MCF 10A (cell line): ENCODE data around the gene CTBP1. TPM values are rescaled to one million over a fixed set of nuclear protein-coding genes. Genes with fewer than 3 reads are reported as not detected.

ENCODE experiments used
- BruUV-seq: library from RNA; stranded (reverse); fragments of 400-500 nt; replicated peaks from 2 replicates; lab custom pipeline; 2021; lab: Mats Ljungman, UMichigan
- CTCF ChIA-PET: fragments of 300-600 bp; sonication (Branson Sonifier 250); formaldehyde crosslinking; extraction: SDS; loops from one replicate; lab custom pipeline; 2021; ENCODE audit warnings: antibody characterized with exemption, inconsistent platforms; lab: Yijun Ruan, JAX
- POLR2A ChIA-PET: fragments of 300-600, 350-650 bp; sonication (Branson Sonifier 250); formaldehyde crosslinking; extraction: SDS; loops from one replicate; lab custom pipeline; 2020; ENCODE audit warnings: antibody characterized with exemption, inconsistent platforms; lab: Yijun Ruan, JAX
- DNase-seq: peaks from one replicate; pipeline ENCODE4 v3.0.0-alpha.2; 2018; ENCODE audit not compliant: unreplicated experiment
- H3K27ac Mint-ChIP-seq: one replicate; pipeline ENCODE4 v1.8.0; 2022; ENCODE audit warnings: mild to moderate bottlenecking, low read depth, mixed read lengths; ENCODE audit not compliant: unreplicated experiment
- H3K27me3 Mint-ChIP-seq: one replicate; pipeline ENCODE4 v1.8.0; 2022; ENCODE audit warnings: mixed read lengths; ENCODE audit not compliant: insufficient read depth, unreplicated experiment
- H3K36me3 Mint-ChIP-seq: one replicate; pipeline ENCODE4 v1.8.0; 2022; ENCODE audit warnings: mild to moderate bottlenecking, moderate library complexity, mixed read lengths; ENCODE audit not compliant: insufficient read depth, unreplicated experiment
- H3K4me1 Mint-ChIP-seq: one replicate; pipeline ENCODE4 v1.8.0; 2022; ENCODE audit warnings: mixed read lengths; ENCODE audit not compliant: insufficient read depth, unreplicated experiment
- H3K4me3 Mint-ChIP-seq: one replicate; pipeline ENCODE4 v1.8.0; 2022; ENCODE audit warnings: mild to moderate bottlenecking, moderate library complexity, mixed read lengths; ENCODE audit not compliant: unreplicated experiment
- H3K9me3 Mint-ChIP-seq: one replicate; pipeline ENCODE4 v1.8.0; 2022; ENCODE audit warnings: mixed read lengths; ENCODE audit not compliant: unreplicated experiment
- intact Hi-C: fragments of 100-400 bp; cut with micrococcal nuclease; formaldehyde crosslinking; loops from 2 replicates; pipeline ENCODE4 v1.14.1; 2022
- total RNA-seq: library from RNA; stranded (reverse); gene quantifications from 2 replicates; pipeline ENCODE4 v1.2.3, GENCODE V29; 2022
- TF ChIP-seq, protein P1 (sequence below): fragments of 200-600 bp; IDR thresholded peaks from one replicate; pipeline ENCODE4 v1.8.0; 2022; ENCODE audit warnings: antibody characterized with exemption, mild to moderate bottlenecking; ENCODE audit not compliant: unreplicated experiment

Gene CTBP1
- total RNA-seq, 1 experiment from 2014 or later, result 152 TPM

DNA sequence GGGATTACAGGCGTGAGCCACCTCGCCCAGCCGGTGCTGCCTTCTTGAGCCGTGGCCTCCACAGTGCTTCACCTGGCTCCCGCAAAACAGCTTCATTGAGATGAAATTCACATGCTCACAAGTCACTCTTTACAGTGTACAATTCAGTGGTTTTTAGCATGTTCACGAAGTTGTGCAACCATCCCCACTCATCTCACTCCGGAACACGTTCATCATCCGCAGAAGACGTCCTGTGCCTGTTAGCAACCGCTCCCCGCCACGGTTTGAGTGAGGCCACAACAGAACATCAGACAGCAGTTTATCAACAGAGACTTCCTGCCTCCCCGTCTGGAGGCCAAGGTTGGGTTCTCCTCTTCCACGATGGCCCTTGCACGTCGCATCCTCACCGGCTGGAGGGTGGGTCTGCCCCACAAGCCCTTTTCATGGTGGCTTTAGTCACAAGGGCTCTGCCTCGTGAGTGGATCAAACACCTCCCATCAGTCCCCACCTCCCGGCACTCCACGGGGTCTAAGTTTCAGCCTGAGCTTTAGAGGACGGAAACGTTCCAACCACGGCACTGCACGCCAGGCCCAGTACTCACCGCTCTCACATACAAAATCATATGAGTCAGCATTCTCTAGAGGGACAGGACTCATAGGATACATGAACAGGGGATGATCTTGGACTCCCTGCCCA is 46.9 kb downstream of the CTBP1 start:
- ChIA-PET POLR2A (no interaction called here), CTCF (interaction anchor here (1.2 kb wide), 1 partner anchor 36 kb away, joined by 3 read pairs; no protein-coding TSS in a partner anchor)
- Mint-ChIP-seq H3K9me3 (no peaks in the 10 kb centered on the region), H3K36me3 (no peaks in the 10 kb centered on the region), H3K27me3 (peaks cover 11% of the 10 kb centered on the region), H3K27ac (no peak overlapping the region), H3K4me3 (no peak overlapping the region), H3K4me1 (peaks cover 5% of the 10 kb centered on the region)
- intact Hi-C loops, result no loop called here
- TF ChIP-seq, protein P1, sequence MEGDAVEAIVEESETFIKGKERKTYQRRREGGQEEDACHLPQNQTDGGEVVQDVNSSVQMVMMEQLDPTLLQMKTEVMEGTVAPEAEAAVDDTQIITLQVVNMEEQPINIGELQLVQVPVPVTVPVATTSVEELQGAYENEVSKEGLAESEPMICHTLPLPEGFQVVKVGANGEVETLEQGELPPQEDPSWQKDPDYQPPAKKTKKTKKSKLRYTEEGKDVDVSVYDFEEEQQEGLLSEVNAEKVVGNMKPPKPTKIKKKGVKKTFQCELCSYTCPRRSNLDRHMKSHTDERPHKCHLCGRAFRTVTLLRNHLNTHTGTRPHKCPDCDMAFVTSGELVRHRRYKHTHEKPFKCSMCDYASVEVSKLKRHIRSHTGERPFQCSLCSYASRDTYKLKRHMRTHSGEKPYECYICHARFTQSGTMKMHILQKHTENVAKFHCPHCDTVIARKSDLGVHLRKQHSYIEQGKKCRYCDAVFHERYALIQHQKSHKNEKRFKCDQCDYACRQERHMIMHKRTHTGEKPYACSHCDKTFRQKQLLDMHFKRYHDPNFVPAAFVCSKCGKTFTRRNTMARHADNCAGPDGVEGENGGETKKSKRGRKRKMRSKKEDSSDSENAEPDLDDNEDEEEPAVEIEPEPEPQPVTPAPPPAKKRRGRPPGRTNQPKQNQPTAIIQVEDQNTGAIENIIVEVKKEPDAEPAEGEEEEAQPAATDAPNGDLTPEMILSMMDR, result no peak
- BruUV-seq, result no TSS peak
- DNase-seq, result no peak

DNA sequence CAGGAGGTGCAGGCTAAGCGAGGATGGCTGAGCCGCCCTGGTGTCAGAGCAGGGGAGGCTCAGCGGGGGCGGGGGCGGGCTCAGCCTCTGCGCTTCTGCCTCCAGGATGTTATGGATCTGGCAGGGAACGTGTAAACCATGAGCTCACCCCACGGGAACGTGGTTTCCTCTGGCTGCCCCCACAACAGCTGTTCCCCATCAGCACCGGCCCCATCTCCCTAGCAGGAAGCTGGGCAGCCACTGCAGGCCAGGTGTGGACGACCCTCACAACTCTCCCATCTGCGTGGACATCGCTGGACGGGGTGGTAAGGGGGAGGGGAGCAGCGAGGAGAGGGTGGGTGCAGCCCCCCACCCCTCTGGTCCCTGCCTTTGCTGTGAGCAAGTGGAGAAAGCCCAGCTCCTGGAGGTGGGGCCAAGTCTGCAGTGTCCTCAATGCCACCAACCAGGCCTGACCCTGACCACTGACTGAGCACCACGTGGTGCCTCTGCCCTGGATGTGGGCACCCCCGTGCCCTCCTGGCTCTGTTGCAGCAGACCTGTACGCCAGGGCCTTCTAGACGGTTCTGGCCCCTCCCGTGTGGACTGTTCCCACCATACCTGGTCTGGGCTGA is 48.4 kb downstream of the CTBP1 start:
- BruUV-seq, result no TSS peak
- Mint-ChIP-seq H3K27ac (no peak overlapping the region), H3K4me3 (no peak overlapping the region), H3K9me3 (no peaks in the 10 kb centered on the region), H3K36me3 (no peaks in the 10 kb centered on the region), H3K27me3 (peaks cover 16% of the 10 kb centered on the region), H3K4me1 (peaks cover 5% of the 10 kb centered on the region)
- ChIA-PET POLR2A (no interaction called here), CTCF (no interaction called here)
- no peak for DNase-seq
- TF ChIP-seq, protein P1, result no peak
- intact Hi-C loops, result no loop called here

- Mint-ChIP-seq H3K27me3 (peaks cover 16% of the 10 kb centered on the region), H3K27ac (no peak overlapping the region), H3K4me1 (peaks cover 5% of the 10 kb centered on the region), H3K9me3 (no peaks in the 10 kb centered on the region), H3K36me3 (no peaks in the 10 kb centered on the region), H3K4me3 (no peak overlapping the region)
- ChIA-PET POLR2A (interaction anchor here (0.7 kb wide), 1 partner anchor 49 kb away, joined by 3 read pairs; no protein-coding TSS in a partner anchor), CTCF (interaction anchor here (0.6 kb wide), 1 partner anchor 8 kb away, joined by 4 read pairs; no protein-coding TSS in a partner anchor)
- DNase-seq, result no peak
- TF ChIP-seq, protein P1, result no peak
- no TSS peak for BruUV-seq
- intact Hi-C loops, result no loop called here
Measured at GRCh38 chr4:1199556-1200331, 49.2 kb downstream of the CTBP1 start.
